NB4 (cell line): ENCODE measurements around the gene FAM222A.

Experiments
- TF ChIP-seq, protein P1 (sequence below): IDR thresholded peaks from 2 replicates; pipeline ENCODE4 v1.6.1; 2011; ENCODE audit warnings: low read depth, low read length
- TF ChIP-seq, protein P2 (sequence below): IDR thresholded peaks from one replicate; pipeline ENCODE4 v1.5.1; 2012; ENCODE audit warnings: low read depth, low read length

DNA sequence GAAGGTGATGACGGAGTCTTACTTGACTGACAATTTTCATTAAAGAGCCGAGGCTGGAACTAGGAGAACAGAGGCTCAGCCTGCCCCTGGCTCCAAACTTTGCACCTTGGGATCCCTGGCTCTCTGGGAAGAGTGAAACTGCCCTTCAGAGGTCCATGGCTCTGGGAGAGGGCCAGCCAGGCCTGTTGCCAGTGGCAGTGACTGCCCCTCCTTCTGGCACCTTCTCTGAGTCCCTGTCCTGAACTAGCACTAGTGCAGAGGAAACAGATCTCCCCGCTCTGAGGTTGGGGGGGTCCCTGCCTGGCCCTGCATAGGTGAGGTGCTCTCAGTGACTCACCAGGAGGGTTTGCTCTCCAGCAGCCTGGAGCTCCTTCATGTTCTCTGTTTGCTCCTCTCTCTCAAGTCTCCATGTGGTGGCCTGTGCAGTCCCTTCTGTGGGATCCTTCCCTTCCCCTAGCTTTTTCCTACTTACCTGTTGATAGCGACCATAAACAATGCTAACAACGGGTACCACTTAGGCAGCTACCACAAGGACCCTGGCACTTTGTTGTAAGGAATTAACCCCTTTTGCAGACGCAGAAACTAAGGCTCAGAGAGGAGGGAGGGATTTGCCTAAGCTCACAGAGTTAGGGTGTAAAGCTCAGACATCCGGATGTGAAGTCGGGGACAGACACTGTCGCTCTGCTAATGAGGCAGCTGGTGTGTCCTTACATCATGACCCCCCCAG, 22.4 kb downstream of the FAM222A start:
- TF ChIP-seq, protein P1, sequence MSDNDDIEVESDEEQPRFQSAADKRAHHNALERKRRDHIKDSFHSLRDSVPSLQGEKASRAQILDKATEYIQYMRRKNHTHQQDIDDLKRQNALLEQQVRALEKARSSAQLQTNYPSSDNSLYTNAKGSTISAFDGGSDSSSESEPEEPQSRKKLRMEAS, result no peak
- TF ChIP-seq, protein P2, sequence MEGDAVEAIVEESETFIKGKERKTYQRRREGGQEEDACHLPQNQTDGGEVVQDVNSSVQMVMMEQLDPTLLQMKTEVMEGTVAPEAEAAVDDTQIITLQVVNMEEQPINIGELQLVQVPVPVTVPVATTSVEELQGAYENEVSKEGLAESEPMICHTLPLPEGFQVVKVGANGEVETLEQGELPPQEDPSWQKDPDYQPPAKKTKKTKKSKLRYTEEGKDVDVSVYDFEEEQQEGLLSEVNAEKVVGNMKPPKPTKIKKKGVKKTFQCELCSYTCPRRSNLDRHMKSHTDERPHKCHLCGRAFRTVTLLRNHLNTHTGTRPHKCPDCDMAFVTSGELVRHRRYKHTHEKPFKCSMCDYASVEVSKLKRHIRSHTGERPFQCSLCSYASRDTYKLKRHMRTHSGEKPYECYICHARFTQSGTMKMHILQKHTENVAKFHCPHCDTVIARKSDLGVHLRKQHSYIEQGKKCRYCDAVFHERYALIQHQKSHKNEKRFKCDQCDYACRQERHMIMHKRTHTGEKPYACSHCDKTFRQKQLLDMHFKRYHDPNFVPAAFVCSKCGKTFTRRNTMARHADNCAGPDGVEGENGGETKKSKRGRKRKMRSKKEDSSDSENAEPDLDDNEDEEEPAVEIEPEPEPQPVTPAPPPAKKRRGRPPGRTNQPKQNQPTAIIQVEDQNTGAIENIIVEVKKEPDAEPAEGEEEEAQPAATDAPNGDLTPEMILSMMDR, result no peak
